ENCODE data around the gene KHDC1. TPM values are rescaled to one million over a fixed set of nuclear protein-coding genes. Genes with fewer than 3 reads are reported as not detected.

Gene KHDC1
- total and polyA plus RNA-seq, 2 of the 8 experiments (the other 6 are each of a cell fraction or from before 2014, with no cell fraction given): 4.3 to 7.3 TPM

DNA sequence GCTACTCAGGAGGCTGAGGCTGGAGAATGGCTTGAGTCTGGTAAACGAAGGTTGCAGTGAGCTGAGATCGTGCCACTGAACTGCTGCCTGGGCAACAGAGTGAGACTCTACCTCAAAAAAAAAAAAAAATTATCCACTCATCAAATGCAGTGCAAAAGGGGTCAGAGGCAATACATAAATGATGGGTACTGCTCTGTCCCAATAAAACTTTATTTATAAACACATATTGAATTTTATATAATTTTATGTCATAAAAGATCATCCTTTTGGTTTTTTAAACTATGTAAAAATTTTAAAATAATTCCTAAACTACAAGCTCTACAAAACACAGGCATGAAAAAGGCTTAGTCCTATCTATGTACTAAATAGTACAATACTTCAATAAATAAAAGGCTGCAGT, 10.3 kb downstream of the KHDC1 start (continued):
- TF ChIP-seq RAD21 (IDR thresholded peaks at IDR 0.05 in 1 of 2, conservative IDR thresholded peaks at IDR 0.05 in 1 of 2; ENCODE audit: low read depth in 2 of 2, low read length in 2 of 2): no peak
- TF ChIP-seq SP1 (IDR thresholded peaks at IDR 0.05; ENCODE audit: low read depth, low read length): no peak
- TF ChIP-seq EZH2 (IDR thresholded peaks at IDR 0.05; ENCODE audit: low read depth, low read length, severe bottlenecking): no peak
- no peak for TF ChIP-seq TEAD4 (IDR thresholded peaks at IDR 0.05; ENCODE audit: low read depth, low read length)
- TF ChIP-seq FOSL1 (IDR thresholded peaks at IDR 0.05; ENCODE audit: insufficient read depth, low read depth, low read length): no peak
- no peak for TF ChIP-seq JUN (IDR thresholded peaks at IDR 0.05; ENCODE audit: low read depth, low read length)
- TF ChIP-seq CBX8 (IDR thresholded peaks at IDR 0.05; ENCODE audit: borderline replicate concordance, low read depth, low read length): no peak
- no peak for TF ChIP-seq RFX5 (IDR thresholded peaks at IDR 0.05; ENCODE audit: borderline replicate concordance, low read depth, low read length)

All from H1 (cell line).